HL-60/S4 treated with retinoic acid at 250 ng/mL for 4 days and 3 days (cell line): ENCODE measurements around the gene PDE4B.

Source experiments
- in situ Hi-C: fragments of 300-500 bp; cut with MboI; formaldehyde crosslinking; loops from 2 replicates; pipeline ENCODE4 v1.7.0; 2022; ENCODE audit warnings: low sequenced_read_pairs

The PDE4B gene

GRCh38 chr1:65880611-65881010 is 87.9 kb downstream of the PDE4B start:
- in situ Hi-C loops, result no loop called here

DNA sequence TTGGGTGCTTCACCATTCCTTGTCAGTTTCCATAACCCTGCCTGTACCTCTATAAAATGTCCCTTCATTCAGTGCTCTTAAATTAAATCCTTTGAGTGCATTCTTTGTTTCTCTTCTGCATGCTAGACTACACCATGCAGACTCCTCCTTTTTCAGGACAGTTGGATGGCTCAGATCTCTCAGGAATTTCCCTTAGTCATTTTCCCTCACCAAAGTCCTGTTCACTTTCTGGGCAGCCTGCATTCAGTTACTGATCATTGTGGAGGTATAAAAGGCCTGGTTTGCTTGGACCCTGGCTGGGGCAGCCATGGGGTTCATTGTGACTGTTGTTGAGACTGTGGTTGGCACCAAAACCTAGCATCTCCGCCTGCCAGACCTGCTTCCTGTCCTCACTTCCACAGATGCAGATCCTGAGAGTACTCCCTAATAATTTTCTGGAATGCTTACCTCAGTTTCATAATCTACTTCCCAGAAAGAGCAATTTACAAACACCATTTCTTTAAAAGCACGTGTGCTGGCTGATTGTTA is 88.4 kb downstream of the PDE4B start:
- in situ Hi-C loops, result no loop called here

DNA sequence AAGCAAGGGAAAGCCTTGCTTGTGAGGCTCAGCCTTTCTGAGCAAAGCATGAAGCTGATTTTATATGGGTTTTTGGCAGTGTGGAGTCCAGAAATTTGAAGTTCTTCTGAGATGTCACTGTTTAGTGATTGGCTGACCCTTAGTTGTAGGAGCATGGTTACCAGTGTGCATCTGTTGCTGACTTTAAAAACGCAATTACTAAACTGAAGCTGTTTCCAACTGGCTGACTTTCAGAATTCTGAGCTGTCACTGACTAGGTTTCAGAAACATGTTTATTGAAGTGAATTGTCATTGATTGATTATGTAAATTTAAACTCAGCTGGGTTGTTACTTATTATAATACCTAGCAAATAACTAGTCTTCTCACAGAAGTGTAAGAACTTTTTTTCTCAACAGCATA is 89.4 kb downstream of the PDE4B start:
- in situ Hi-C loops, result no loop called here

GRCh38 chr1:65889441-65889840 is 96.7 kb downstream of the PDE4B start:
- in situ Hi-C loops, result no loop called here

DNA sequence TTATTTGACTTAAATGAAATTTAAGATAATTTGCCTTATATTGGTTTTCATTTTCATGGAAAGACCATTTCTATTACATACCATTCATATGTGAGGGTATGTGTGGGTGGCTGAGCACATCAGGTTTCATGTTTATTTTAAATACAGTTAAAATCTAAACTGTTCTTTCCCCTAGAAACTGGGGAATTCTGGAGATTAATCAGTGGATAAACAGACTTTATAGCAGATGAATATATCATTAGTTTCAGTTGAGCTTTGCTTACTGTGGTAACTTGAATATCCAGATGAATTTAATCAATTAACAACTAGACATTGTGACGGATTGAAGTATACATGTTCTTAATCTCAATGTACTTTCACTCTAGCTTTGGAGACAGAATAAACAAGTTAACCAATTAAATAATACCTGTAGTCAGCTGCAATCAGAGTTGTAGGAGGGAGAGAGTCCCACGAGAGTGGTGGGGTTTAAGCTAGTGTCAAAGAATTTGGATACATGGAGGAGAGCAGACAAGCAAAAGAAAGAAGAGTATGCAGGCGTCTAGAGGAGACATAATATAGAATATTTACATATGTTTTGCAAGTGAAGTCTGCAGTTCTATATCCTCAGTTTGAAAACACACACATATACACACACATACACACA is 97.6 kb downstream of the PDE4B start:
- in situ Hi-C loops, result no loop called here

DNA sequence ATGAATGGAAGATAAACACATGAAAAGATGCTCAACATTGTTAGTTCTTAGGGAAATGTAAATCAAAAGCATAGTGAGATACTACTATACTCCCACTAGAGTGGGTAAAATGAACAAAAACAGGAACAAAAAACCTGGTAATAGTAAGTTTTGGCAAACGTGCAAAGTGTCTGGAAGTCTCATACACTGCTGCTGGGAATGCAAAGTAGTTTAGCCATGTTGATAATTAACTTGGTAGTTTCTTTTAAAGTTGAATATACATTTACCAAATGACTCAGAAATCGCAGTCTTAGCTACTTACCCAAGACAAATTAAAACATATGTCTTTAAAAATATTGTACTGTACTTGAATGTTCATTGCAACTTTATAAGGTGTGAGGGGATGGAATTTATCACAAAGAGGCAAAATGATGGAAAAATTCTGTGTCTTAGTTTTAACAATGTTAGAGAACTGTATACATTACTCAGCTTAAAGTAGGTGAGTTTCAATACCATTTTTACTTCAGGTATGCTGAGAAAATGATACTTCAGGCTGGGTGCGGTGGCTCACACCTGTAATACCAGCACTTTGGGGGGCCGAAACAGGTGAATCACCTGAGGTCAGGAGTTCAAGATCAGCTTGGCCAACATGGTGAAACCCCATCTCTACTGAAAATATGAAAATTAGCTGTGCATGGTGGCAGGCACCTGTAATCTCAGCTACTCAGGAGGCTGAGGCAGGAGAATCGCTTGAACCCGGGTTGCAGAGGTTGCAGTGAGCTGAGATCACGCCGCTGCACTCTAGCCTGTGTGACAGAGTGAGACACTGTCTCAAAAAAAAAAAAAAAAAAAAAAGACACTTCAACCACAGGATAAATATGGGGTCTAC is 102.3 kb downstream of the PDE4B start:
- in situ Hi-C loops, result no loop called here

- in situ Hi-C loops, result no loop called here
Measured at GRCh38 chr1:65896721-65897120, 104.0 kb downstream of the PDE4B start.

GRCh38 chr1:65897485-65897884 is 104.8 kb downstream of the PDE4B start:
- in situ Hi-C loops, result no loop called here

DNA sequence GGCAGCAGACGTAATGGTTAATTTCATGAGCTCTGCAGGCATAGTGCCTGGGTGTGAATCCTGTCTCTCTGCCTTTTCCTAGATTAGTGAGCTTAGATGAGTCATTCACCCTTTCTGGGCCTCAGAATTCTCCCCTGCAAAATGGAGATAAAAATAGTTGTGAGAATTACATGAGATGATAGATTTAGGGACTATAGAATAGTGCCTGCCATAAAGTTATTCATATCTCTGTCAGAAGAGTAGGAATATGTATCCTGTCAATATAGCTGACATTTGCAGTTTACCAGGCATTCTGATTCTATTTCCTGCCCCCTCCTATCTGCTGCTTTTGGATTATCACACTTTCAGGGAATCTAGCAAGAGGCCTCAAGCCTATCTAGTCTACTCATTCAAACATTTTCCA is 112.0 kb downstream of the PDE4B start:
- in situ Hi-C loops, result no loop called here

DNA sequence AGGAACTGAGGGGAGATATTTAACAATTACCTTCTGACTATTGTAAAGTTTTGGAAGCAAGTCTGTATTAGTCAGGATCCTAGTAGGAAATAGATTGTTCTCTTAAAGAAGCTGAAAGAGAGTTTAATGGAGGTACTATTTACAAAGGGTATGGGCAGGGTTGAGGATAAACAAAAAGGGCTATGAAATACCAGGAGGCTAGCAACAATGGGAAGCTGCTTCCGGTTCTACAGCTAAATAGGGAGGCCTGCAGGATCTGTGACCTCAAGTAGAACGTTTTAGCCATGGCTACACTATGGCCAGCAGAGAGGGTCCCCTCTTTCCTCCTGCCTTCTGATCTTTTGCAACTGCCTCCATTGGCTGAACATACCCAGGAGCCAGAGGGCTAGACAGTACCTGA is 117.7 kb downstream of the PDE4B start:
- in situ Hi-C loops, result no loop called here

- in situ Hi-C loops, result no loop called here
Measured at GRCh38 chr1:65911679-65912078, 119.0 kb downstream of the PDE4B start.

DNA sequence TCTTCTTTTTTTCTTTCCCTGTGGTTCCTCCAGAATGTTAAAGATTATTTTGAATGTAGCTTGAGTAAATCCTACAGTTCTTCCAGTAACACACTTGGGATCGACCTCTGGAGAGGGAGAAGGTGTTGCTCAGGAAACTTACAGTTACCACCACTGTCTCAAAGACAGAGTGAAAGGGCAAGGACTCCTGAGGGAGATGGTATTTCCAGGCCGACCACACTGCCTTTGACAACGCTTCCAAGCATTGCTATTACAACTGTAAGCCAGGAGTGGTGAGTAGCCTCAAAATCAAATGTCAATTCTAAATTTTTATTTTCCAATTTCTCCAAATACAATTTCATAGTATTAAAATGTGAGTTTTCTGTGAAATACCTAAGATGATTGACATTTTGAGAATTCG is 125.9 kb downstream of the PDE4B start:
- in situ Hi-C loops, result no loop called here

DNA sequence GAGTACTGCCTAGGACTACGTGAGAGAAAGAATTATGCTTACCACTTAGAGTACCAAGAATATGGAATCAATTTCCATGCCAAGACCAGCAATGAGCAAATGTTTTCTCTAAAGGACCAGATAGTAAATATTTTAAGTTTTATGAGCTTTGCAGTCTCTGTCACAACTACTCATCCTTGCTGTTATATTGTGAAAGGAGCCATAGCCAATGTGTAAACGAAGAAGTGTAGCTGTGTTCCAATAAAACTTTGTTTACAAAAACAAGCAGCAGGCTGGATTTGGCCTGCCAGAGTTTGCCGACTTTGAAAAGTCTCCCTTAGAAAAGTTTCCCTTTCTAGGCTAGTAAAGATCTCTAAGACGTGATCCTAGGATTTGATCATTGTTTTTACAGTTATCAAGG is 128.8 kb downstream of the PDE4B start:
- in situ Hi-C loops, result no loop called here

GRCh38 chr1:65924471-65924870 is 131.8 kb downstream of the PDE4B start:
- in situ Hi-C loops, result no loop called here

GRCh38 chr1:65938506-65938905 is 145.8 kb downstream of the PDE4B start:
- in situ Hi-C loops, result no loop called here

- in situ Hi-C loops, result no loop called here
Measured at GRCh38 chr1:65939191-65939590, 146.5 kb downstream of the PDE4B start.

DNA sequence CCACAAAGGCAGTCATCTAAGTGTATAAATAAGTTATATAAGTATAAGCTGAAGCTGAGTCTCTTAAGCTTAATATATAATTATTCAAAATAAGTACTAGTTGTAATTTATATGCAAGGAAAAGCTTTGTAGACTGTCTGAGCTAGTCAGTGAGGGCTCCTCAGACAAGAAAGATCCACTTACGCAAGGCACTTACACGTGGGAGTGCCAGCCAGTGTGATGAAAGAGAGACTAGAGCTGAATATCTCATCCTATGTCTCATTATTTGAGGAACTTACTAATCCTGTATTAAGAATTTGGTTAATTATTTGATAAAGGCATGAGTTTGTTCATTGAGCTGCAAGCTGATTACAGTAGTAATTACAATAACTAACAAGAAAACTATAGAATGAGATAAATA is 146.9 kb downstream of the PDE4B start:
- in situ Hi-C loops, result no loop called here

DNA sequence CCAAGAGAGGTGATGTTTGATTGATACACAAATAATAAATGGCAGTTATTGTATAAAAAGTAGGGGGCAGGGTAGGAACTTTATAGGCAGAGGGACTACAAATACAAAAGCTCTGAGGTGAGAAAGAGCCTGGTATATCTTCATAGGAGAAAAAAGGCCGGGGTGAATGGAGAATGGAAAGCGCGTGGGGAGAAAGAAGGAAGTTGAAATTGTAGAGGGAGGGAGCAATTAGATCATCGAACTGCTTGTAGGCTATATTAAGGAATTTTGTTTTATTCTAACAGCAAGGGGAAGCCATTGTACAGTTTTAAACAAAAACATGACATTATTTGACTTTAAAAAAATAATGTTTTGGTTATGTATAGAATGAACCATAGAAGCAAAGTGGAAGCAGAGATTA is 147.4 kb downstream of the PDE4B start:
- in situ Hi-C loops, result no loop called here

GRCh38 chr1:65942476-65942875 is 149.8 kb downstream of the PDE4B start:
- in situ Hi-C loops, result no loop called here

- in situ Hi-C loops, result no loop called here
Measured at GRCh38 chr1:65946376-65946775, 153.7 kb downstream of the PDE4B start.

DNA sequence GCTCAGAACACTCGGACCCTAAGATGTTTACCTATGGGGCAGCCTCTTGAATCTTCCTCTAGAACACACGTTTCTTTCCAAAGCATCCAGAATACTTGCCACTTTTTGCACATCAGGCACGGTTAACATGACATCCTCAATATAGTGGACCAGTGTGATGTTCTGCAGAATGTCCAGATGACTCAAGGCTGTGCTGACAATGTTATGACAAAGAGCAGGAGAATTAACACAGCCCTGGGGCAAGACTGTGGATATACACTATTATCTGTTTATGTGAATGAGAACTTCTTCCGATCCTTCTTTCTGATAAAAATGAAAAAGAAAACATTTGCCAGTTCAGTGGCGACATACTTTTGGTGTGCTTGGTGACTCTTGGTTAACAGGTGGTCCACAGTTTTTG is 154.3 kb downstream of the PDE4B start:
- in situ Hi-C loops, result no loop called here

GRCh38 chr1:65948609-65949229 is 156.0 kb downstream of the PDE4B start:
- in situ Hi-C loops, result no loop called here
